DOHH2 (cell line): Measurements from ENCODE around the gene CCDC102A.

ENCODE experiments used
- H3F3A ChIP-seq: fragments of 200-600 bp; sonication (generic), shearing (Covaris generic); 2 replicates; pipeline ENCODE4 v1.6.0; 2016; ENCODE audit warnings: antibody characterized with exemption, mild to moderate bottlenecking; ENCODE audit not compliant: control insufficient read depth, insufficient read depth
- H3K27ac ChIP-seq: fragments of 200-600 bp; sonication (generic); 2 replicates; pipeline ENCODE4 v1.5.1; 2014; ENCODE audit warnings: low read depth, mild to moderate bottlenecking, low read length, moderate library complexity
- H3K27me3 ChIP-seq: fragments of 200-600 bp; sonication (generic); 2 replicates; pipeline ENCODE4 v1.6.1; 2014; ENCODE audit warnings: mild to moderate bottlenecking, low read length, mixed read lengths; ENCODE audit not compliant: control insufficient read depth
- H3K36me3 ChIP-seq: fragments of 200-600 bp; sonication (generic); 2 replicates; pipeline ENCODE4 v1.6.1; 2014; ENCODE audit warnings: mild to moderate bottlenecking, low read length, moderate library complexity, mixed read lengths; ENCODE audit not compliant: control insufficient read depth
- H3K4me1 ChIP-seq: fragments of 200-600 bp; sonication (generic); 2 replicates; pipeline ENCODE4 v1.6.1; 2014; ENCODE audit warnings: mild to moderate bottlenecking, low read length, mixed read lengths; ENCODE audit not compliant: control insufficient read depth
- H3K4me2 ChIP-seq: fragments of 200-600 bp; sonication (generic); 2 replicates; pipeline ENCODE4 v1.6.0; 2014; ENCODE audit warnings: mild to moderate bottlenecking, low read length, moderate library complexity
- H3K4me3 ChIP-seq: fragments of 200-600 bp; sonication (generic); 2 replicates; pipeline ENCODE4 v1.5.1; 2014; ENCODE audit warnings: mild to moderate bottlenecking, low read length, mixed read lengths
- H3K79me2 ChIP-seq: fragments of 200-600 bp; sonication (generic); 2 replicates; pipeline ENCODE4 v1.6.1; 2014; ENCODE audit warnings: mild to moderate bottlenecking, low read length, mixed read lengths; ENCODE audit not compliant: control insufficient read depth
- H3K9me2 ChIP-seq: fragments of 200-600 bp; sonication (generic); replicated peaks from 2 replicates; pipeline ENCODE4 v1.6.1; 2014; ENCODE audit warnings: mild to moderate bottlenecking, low read length, mixed read lengths; ENCODE audit not compliant: control insufficient read depth
- H3K9me3 ChIP-seq: fragments of 200-600 bp; sonication (generic); 2 replicates; pipeline ENCODE4 v1.6.1; 2014; ENCODE audit warnings: antibody characterized with exemption, low read length, mixed read lengths; ENCODE audit not compliant: control insufficient read depth, insufficient read depth
- H4K20me1 ChIP-seq: fragments of 200-600 bp; sonication (generic); 2 replicates; pipeline ENCODE4 v1.6.0; 2014; ENCODE audit warnings: low read depth, mild to moderate bottlenecking, antibody characterized with exemption, low read length, moderate library complexity; ENCODE audit not compliant: control insufficient read depth, insufficient read depth
- CTCF ChIP-seq: fragments of 200-600 bp; sonication (generic); IDR thresholded peaks from one replicate; pipeline ENCODE4 v1.5.1; 2014; ENCODE audit warnings: antibody characterized with exemption, mild to moderate bottlenecking, low read depth, low read length; ENCODE audit not compliant: poor library complexity, severe bottlenecking
- EZH2phosphoT487 ChIP-seq: fragments of 200-600 bp; sonication (generic); IDR thresholded peaks from 2 replicates; pipeline ENCODE4 v1.6.1; 2017; ENCODE audit warnings: borderline replicate concordance, mild to moderate bottlenecking, antibody characterized with exemption, low read length, moderate library complexity, mixed read lengths

Gene CCDC102A

DNA sequence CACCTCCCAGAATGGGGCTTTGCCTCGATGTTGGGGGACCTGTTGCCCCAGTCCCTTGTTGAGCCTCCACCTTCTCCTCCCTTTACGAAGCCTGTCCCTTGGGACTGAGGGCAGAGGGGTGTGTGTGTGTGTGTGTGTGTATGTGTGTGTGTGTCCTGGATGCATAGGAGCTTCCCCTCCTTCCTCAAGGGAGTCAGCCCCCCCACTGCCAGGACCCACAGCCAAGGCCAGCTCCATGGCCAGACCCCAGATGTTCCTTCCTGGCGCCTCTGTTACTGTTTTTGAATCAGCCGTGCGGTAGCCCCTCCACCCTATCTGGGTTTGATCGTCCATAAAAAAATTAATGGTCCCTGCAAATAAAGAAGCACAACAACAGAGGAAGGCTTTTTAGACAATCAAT, 32.4 kb downstream of the CCDC102A start:
- Histone ChIP-seq H3K27me3 (peaks cover 53% of the 10 kb centered on the region), H3K79me2 (no peaks in the 10 kb centered on the region)
- TF ChIP-seq EZH2phosphoT487: no peak
- no peak for TF ChIP-seq CTCF

GRCh38 chr16:57503366-57503765, 33.0 kb downstream of the CCDC102A start:
- no peak overlapping the region for H3K4me3 ChIP-seq
- H3F3A ChIP-seq: no peaks in the 10 kb centered on the region
- H3K27ac ChIP-seq: no peak overlapping the region
- no peaks in the 10 kb centered on the region for H3K9me3 ChIP-seq
- no peaks in the 10 kb centered on the region for H4K20me1 ChIP-seq
- no peaks in the 10 kb centered on the region for H3K36me3 ChIP-seq
- peaks cover 53% of the 10 kb centered on the region for H3K27me3 ChIP-seq
- no peaks in the 10 kb centered on the region for H3K4me1 ChIP-seq
- H3K79me2 ChIP-seq: no peaks in the 10 kb centered on the region
- TF ChIP-seq CTCF (no peak), EZH2phosphoT487 (no peak)
- H3K4me2 ChIP-seq: no peak overlapping the region
- no peaks in the 10 kb centered on the region for H3K9me2 ChIP-seq

More for the DNA sequence above, 32.4 kb downstream of the CCDC102A start:
- Histone ChIP-seq H3F3A (no peaks in the 10 kb centered on the region), H3K4me2 (no peak overlapping the region), H3K36me3 (no peaks in the 10 kb centered on the region), H3K4me3 (no peak overlapping the region), H3K27ac (no peak overlapping the region), H3K9me3 (no peaks in the 10 kb centered on the region), H3K9me2 (no peaks in the 10 kb centered on the region), H3K4me1 (no peaks in the 10 kb centered on the region), H4K20me1 (no peaks in the 10 kb centered on the region)

GRCh38 chr16:57502048-57502775, 34.2 kb downstream of the CCDC102A start:
- Histone ChIP-seq H3K9me3 (no peaks in the 10 kb centered on the region), H3K4me1 (no peaks in the 10 kb centered on the region), H3K4me2 (no peak overlapping the region), H3K9me2 (no peaks in the 10 kb centered on the region), H3K27ac (no peak overlapping the region), H3K27me3 (peaks cover 44% of the 10 kb centered on the region), H3K36me3 (no peaks in the 10 kb centered on the region), H3K4me3 (no peak overlapping the region), H3F3A (no peaks in the 10 kb centered on the region), H4K20me1 (no peaks in the 10 kb centered on the region), H3K79me2 (no peaks in the 10 kb centered on the region)
- TF ChIP-seq CTCF (no peak), EZH2phosphoT487 (no peak)
